Adipocyte (in vitro differentiated cells): Measurements from ENCODE around the gene ACTA2.
"Not testable (repeated sequence)": the region's sequence is repeated elsewhere in the genome, so short reads cannot be mapped to it uniquely, and the experiment has no call there.

Experiments used
- DNase-seq: peaks from one replicate; pipeline ENCODE4 v3.0.0-alpha.2; 2015; ENCODE audit warnings: low read depth
- H3K27me3 ChIP-seq: replicated peaks from 2 replicates; pipeline ENCODE4 v1.7.0; 2013; ENCODE audit warnings: mild to moderate bottlenecking, low read length, moderate library complexity; ENCODE audit not compliant: control insufficient read depth, insufficient read depth
- H3K36me3 ChIP-seq: 2 replicates; pipeline ENCODE4 v1.7.0; 2013; ENCODE audit warnings: low read length, mild to moderate bottlenecking, moderate library complexity; ENCODE audit not compliant: control insufficient read depth, insufficient read depth, severe bottlenecking
- H3K4me1 ChIP-seq: 2 replicates; pipeline ENCODE4 v1.7.0; 2013; ENCODE audit warnings: mild to moderate bottlenecking, low read length, moderate library complexity; ENCODE audit not compliant: control insufficient read depth, insufficient read depth
- H3K4me3 ChIP-seq: 2 replicates; pipeline ENCODE4 v1.7.0; 2013; ENCODE audit warnings: mild to moderate bottlenecking, low read length, moderate library complexity
- H3K9ac ChIP-seq: 2 replicates; pipeline ENCODE4 v1.7.0; 2013; ENCODE audit warnings: mild to moderate bottlenecking, low read length, moderate library complexity
- H3K9me3 ChIP-seq: 2 replicates; pipeline ENCODE4 v1.7.0; 2013; ENCODE audit warnings: mild to moderate bottlenecking, low read length, moderate library complexity; ENCODE audit not compliant: control insufficient read depth

Gene ACTA2

GRCh38 chr10:88932539-88933256, 19.9 kb downstream of the ACTA2 start:
- peaks cover 10% of the 10 kb centered on the region for H3K36me3 ChIP-seq
- DNase-seq: peak; percentile 98

GRCh38 chr10:88932029-88932428, 20.5 kb downstream of the ACTA2 start:
- peak overlapping the region; percentile 11 for H3K9ac ChIP-seq
- peaks cover 35% of the 10 kb centered on the region for H3K4me1 ChIP-seq
- DNase-seq, H3K36me3 ChIP-seq, H3K9me3 ChIP-seq, H3K27me3 ChIP-seq, H3K4me3 ChIP-seq: not testable (repeated sequence)

More at GRCh38 chr10:88932539-88933256, 19.9 kb downstream of the ACTA2 start:
- Histone ChIP-seq H3K4me1 (peaks cover 28% of the 10 kb centered on the region), H3K9me3 (no peaks in the 10 kb centered on the region), H3K4me3 (no peak overlapping the region), H3K27me3 (no peaks in the 10 kb centered on the region), H3K9ac (peak overlapping the region; percentile 11)

GRCh38 chr10:88931548-88931947, 21.0 kb downstream of the ACTA2 start:
- Histone ChIP-seq H3K9ac (no peak overlapping the region), H3K9me3 (no peaks in the 10 kb centered on the region), H3K4me1 (peaks cover 38% of the 10 kb centered on the region), H3K36me3 (peaks cover 4% of the 10 kb centered on the region), H3K27me3 (no peaks in the 10 kb centered on the region), H3K4me3 (no peak overlapping the region)
- no peak for DNase-seq

GRCh38 chr10:88928254-88928653, 24.3 kb downstream of the ACTA2 start:
- DNase-seq: no peak
- no peak overlapping the region for H3K9ac ChIP-seq
- H3K9me3 ChIP-seq: no peaks in the 10 kb centered on the region
- H3K4me1 ChIP-seq: peaks cover 40% of the 10 kb centered on the region
- no peak overlapping the region for H3K4me3 ChIP-seq
- no peaks in the 10 kb centered on the region for H3K27me3 ChIP-seq
- no peaks in the 10 kb centered on the region for H3K36me3 ChIP-seq

GRCh38 chr10:88927416-88927690, 25.2 kb downstream of the ACTA2 start:
- Histone ChIP-seq H3K9me3 (no peaks in the 10 kb centered on the region), H3K4me3 (peak overlapping the region; percentile 31), H3K27me3 (no peaks in the 10 kb centered on the region), H3K36me3 (no peaks in the 10 kb centered on the region), H3K4me1 (peaks cover 39% of the 10 kb centered on the region), H3K9ac (peak overlapping the region; percentile 40)
- no peak for DNase-seq

GRCh38 chr10:88926566-88927415, 25.8 kb downstream of the ACTA2 start:
- Histone ChIP-seq H3K4me3 (peak overlapping the region; percentile 72), H3K9ac (peak overlapping the region; percentile 63), H3K27me3 (no peaks in the 10 kb centered on the region), H3K9me3 (no peaks in the 10 kb centered on the region), H3K36me3 (no peaks in the 10 kb centered on the region), H3K4me1 (peaks cover 41% of the 10 kb centered on the region)
- peak; percentile 88 for DNase-seq

GRCh38 chr10:88923520-88923919, 29.1 kb downstream of the ACTA2 start:
- no peaks in the 10 kb centered on the region for H3K27me3 ChIP-seq
- H3K4me1 ChIP-seq: peaks cover 50% of the 10 kb centered on the region
- H3K9me3 ChIP-seq: no peaks in the 10 kb centered on the region
- no peak overlapping the region for H3K9ac ChIP-seq
- no peaks in the 10 kb centered on the region for H3K36me3 ChIP-seq
- peak; percentile 36 for DNase-seq
- H3K4me3 ChIP-seq: no peak overlapping the region

GRCh38 chr10:88922041-88922440, 30.5 kb downstream of the ACTA2 start:
- H3K36me3 ChIP-seq: no peaks in the 10 kb centered on the region
- H3K9me3 ChIP-seq: no peaks in the 10 kb centered on the region
- H3K4me1 ChIP-seq: peaks cover 42% of the 10 kb centered on the region
- H3K4me3 ChIP-seq: no peak overlapping the region
- no peaks in the 10 kb centered on the region for H3K27me3 ChIP-seq
- no peak overlapping the region for H3K9ac ChIP-seq
- DNase-seq: peak; percentile 58

GRCh38 chr10:88920986-88921593, 31.5 kb downstream of the ACTA2 start:
- Histone ChIP-seq H3K9ac (no peak overlapping the region), H3K9me3 (no peaks in the 10 kb centered on the region), H3K4me3 (no peak overlapping the region), H3K36me3 (no peaks in the 10 kb centered on the region), H3K27me3 (no peaks in the 10 kb centered on the region), H3K4me1 (peaks cover 41% of the 10 kb centered on the region)
- DNase-seq: no peak

- peak; percentile 69 for DNase-seq
- no peak overlapping the region for H3K4me3 ChIP-seq
- peaks cover 43% of the 10 kb centered on the region for H3K4me1 ChIP-seq
- no peaks in the 10 kb centered on the region for H3K27me3 ChIP-seq
- H3K9ac ChIP-seq: no peak overlapping the region
- H3K36me3 ChIP-seq: no peaks in the 10 kb centered on the region
- no peaks in the 10 kb centered on the region for H3K9me3 ChIP-seq
Observed at GRCh38 chr10:88920198-88920597, 32.4 kb downstream of the ACTA2 start.

GRCh38 chr10:88919041-88919440, 33.5 kb downstream of the ACTA2 start:
- H3K4me1 ChIP-seq: peaks cover 43% of the 10 kb centered on the region
- no peak overlapping the region for H3K9ac ChIP-seq
- H3K27me3 ChIP-seq: no peaks in the 10 kb centered on the region

More at GRCh38 chr10:88919041-88919440, 33.5 kb downstream of the ACTA2 start:
- DNase-seq: no peak
- H3K4me3 ChIP-seq: no peak overlapping the region
- H3K36me3 ChIP-seq: no peaks in the 10 kb centered on the region
- no peaks in the 10 kb centered on the region for H3K9me3 ChIP-seq
